Measurements from ENCODE around the gene RAB11FIP4.

RAB11FIP4 gene

GRCh38 chr17:31487063-31487647, 95.7 kb downstream of the RAB11FIP4 start:
- Histone ChIP-seq H3K27ac (peak overlapping the region; percentile 40; the same call in 1 of the 2 replicates), H3K4me3 (ENCODE audit: low read depth, low read length) (peak overlapping the region; percentile 41), H3K9me3 (ENCODE audit: severe bottlenecking) (no peaks in the 10 kb centered on the region), H3K36me3 (no peaks in the 10 kb centered on the region), H3K27me3 (ENCODE audit: insufficient read depth, low read depth, severe bottlenecking) (no peaks in the 10 kb centered on the region)
- DNase-seq = no peak
- TF ChIP-seq CTCF (IDR thresholded peaks at IDR 0.05; ENCODE audit: low read depth, low read length) = no peak

GRCh38 chr17:31487648-31488263, 96.3 kb downstream of the RAB11FIP4 start:
- peak overlapping the region; percentile 59 for H3K4me3 ChIP-seq (ENCODE audit: low read depth, low read length)
- no peaks in the 10 kb centered on the region for H3K27me3 ChIP-seq (ENCODE audit: insufficient read depth, low read depth, severe bottlenecking)
- no peaks in the 10 kb centered on the region for H3K9me3 ChIP-seq (ENCODE audit: severe bottlenecking)
- H3K36me3 ChIP-seq = no peaks in the 10 kb centered on the region
- peak overlapping the region; percentile 40; the same call in 1 of the 2 replicates for H3K27ac ChIP-seq
- TF ChIP-seq CTCF (IDR thresholded peaks at IDR 0.05; ENCODE audit: low read depth, low read length) = no peak
- DNase-seq = peak; percentile 90

GRCh38 chr17:31488264-31488981, 96.9 kb downstream of the RAB11FIP4 start:
- H3K27me3 ChIP-seq (ENCODE audit: insufficient read depth, low read depth, severe bottlenecking) = no peaks in the 10 kb centered on the region
- H3K4me3 ChIP-seq (ENCODE audit: low read depth, low read length) = peak overlapping the region; percentile 59
- H3K36me3 ChIP-seq = no peaks in the 10 kb centered on the region
- TF ChIP-seq CTCF (IDR thresholded peaks at IDR 0.05; ENCODE audit: low read depth, low read length) = no peak
- no peak for DNase-seq
- peak overlapping the region; percentile 42 for H3K27ac ChIP-seq
- no peaks in the 10 kb centered on the region for H3K9me3 ChIP-seq (ENCODE audit: severe bottlenecking)

- DNase-seq = no peak
- H3K36me3 ChIP-seq = no peaks in the 10 kb centered on the region
- no peak overlapping the region for H3K27ac ChIP-seq
- H3K4me3 ChIP-seq (ENCODE audit: low read depth, low read length) = no peak overlapping the region
- H3K27me3 ChIP-seq (ENCODE audit: insufficient read depth, low read depth, severe bottlenecking) = no peaks in the 10 kb centered on the region
- TF ChIP-seq CTCF (IDR thresholded peaks at IDR 0.05; ENCODE audit: low read depth, low read length) = no peak
- no peaks in the 10 kb centered on the region for H3K9me3 ChIP-seq (ENCODE audit: severe bottlenecking)
These were observed 97.5 kb downstream of the RAB11FIP4 start for GRCh38 chr17:31488982-31489294.

- TF ChIP-seq CTCF (IDR thresholded peaks at IDR 0.05; ENCODE audit: low read depth, low read length) = no peak
These were observed 98.0 kb downstream of the RAB11FIP4 start for GRCh38 chr17:31489295-31490018.

More at GRCh38 chr17:31489295-31490018, 98.0 kb downstream of the RAB11FIP4 start:
- Histone ChIP-seq H3K27ac (no peak overlapping the region), H3K9me3 (ENCODE audit: severe bottlenecking) (no peaks in the 10 kb centered on the region), H3K36me3 (no peaks in the 10 kb centered on the region), H3K4me3 (ENCODE audit: low read depth, low read length) (no peak overlapping the region), H3K27me3 (ENCODE audit: insufficient read depth, low read depth, severe bottlenecking) (no peaks in the 10 kb centered on the region)
- DNase-seq = no peak

All from WERI-Rb-1 (cell line).